Activated naive CD8-positive, alpha-beta T cell treated with anti-CD3 and anti-CD28 coated beads, Interleukin-2, amount 50 U/mL, for 24 hours (primary cell): ENCODE measurements around the gene SMYD3.

Experiments
- ATAC-seq: fragments of 150-1000 bp; cut with Tn5 transposase; one replicate; pipeline ENCODE4 v1.10.0; 2021
- DNase-seq: peaks from one replicate; pipeline ENCODE4 v3.0.0; 2021
- H3K27ac Mint-ChIP-seq: one replicate; pipeline ENCODE4 v1.8.0; 2021; ENCODE audit warnings: mild to moderate bottlenecking, mixed read lengths
- H3K27me3 Mint-ChIP-seq: one replicate; pipeline ENCODE4 v1.8.0; 2021; ENCODE audit warnings: mixed read lengths
- H3K36me3 Mint-ChIP-seq: one replicate; pipeline ENCODE4 v1.8.0; 2021; ENCODE audit warnings: low read depth, mixed read lengths
- H3K4me1 Mint-ChIP-seq: one replicate; pipeline ENCODE4 v1.8.0; 2021; ENCODE audit warnings: mixed read lengths
- H3K4me3 Mint-ChIP-seq: one replicate; pipeline ENCODE4 v1.8.0; 2021; ENCODE audit warnings: mild to moderate bottlenecking, moderate library complexity, mixed read lengths
- H3K9me3 Mint-ChIP-seq: one replicate; pipeline ENCODE4 v1.8.0; 2021; ENCODE audit warnings: mixed read lengths

The SMYD3 gene

GRCh38 chr1:246508897-246509688, 2.0 kb upstream of the SMYD3 start:
- H3K36me3 Mint-ChIP-seq, result peaks cover 2% of the 10 kb centered on the region
- no peak for DNase-seq
- ATAC-seq, result no peak
- H3K4me1 Mint-ChIP-seq, result peaks cover 25% of the 10 kb centered on the region
- H3K9me3 Mint-ChIP-seq, result no peaks in the 10 kb centered on the region
- no peak overlapping the region for H3K4me3 Mint-ChIP-seq
- H3K27me3 Mint-ChIP-seq, result no peaks in the 10 kb centered on the region
- no peak overlapping the region for H3K27ac Mint-ChIP-seq

DNA sequence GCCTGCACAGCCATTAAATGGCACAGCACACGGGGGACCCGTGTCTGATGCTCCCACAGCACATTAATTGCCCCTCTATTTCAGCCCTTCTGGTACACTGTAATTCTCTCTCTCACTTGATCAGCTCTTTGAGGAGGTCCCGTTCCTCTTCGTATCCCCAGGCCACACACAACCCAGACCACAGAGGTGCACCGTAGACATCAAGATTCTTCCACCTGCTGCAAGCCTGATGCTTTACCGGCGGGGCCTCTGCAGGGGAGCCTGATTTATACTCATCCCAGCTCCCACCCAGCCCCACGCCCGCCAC, 759 bp downstream of the SMYD3 start:
- no peak for ATAC-seq
- peak overlapping the region; percentile 88 for H3K4me3 Mint-ChIP-seq

DNA sequence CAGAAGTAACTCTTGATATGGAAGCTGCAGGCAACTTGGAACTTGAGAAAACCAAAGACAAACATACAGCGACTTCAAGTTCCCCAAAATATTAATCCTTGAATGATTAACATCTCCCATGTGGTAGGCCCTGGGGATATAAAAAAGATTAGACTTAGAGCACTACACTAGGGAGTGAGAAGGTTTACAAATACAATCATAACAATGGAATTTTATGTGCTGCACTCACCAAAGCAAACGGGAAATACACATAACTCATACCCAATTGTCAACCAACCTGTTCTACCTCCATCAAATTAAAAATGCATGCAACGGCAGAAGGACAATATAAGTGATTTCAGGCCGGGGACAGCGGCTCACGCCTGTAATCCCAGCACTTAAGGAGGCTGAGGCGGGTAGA, 3.7 kb downstream of the SMYD3 start:
- Mint-ChIP-seq H3K27me3 (no peaks in the 10 kb centered on the region), H3K4me1 (peaks cover 25% of the 10 kb centered on the region), H3K9me3 (no peaks in the 10 kb centered on the region), H3K4me3 (no peak overlapping the region), H3K27ac (no peak overlapping the region), H3K36me3 (peaks cover 8% of the 10 kb centered on the region)
- ATAC-seq (no peak), DNase-seq (no peak)

More for the DNA sequence above, 759 bp downstream of the SMYD3 start:
- Mint-ChIP-seq H3K36me3 (peaks cover 8% of the 10 kb centered on the region), H3K4me1 (peaks cover 25% of the 10 kb centered on the region), H3K27me3 (no peaks in the 10 kb centered on the region), H3K27ac (peak overlapping the region; percentile 74), H3K9me3 (no peaks in the 10 kb centered on the region)
- peak; percentile 18 for DNase-seq

DNA sequence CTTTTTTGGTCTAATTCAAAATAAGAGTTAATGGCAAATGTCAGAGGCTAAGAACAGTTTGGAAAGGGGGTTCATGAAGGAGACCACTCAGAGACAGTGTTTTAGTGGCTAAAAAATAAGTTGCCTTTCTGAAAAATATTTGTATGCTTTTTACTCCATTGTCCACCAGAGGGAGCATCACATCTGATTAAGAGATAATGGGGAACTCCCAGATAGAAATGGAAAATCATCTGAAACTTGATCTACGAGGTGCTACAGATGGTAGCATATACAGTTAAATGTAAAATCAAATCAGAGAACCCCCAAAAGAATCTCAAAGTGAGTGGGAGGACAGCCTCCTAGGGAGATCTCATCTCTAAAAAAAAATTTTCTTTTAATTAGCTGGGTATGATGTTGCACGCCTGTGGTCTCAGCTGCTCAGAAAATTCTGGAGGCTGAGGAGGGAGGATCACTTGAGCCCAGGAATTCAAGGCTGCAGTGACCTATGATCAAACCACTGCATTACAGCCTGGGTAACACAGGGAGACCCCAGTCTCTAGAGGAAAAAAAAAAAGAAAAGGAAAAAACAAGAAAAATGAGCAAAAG, 9.7 kb downstream of the SMYD3 start:
- H3K27ac Mint-ChIP-seq, result no peak overlapping the region
- peak; percentile 81 for ATAC-seq
- no peak for DNase-seq
- H3K4me1 Mint-ChIP-seq, result peaks cover 13% of the 10 kb centered on the region
- no peak overlapping the region for H3K4me3 Mint-ChIP-seq
- peaks cover 5% of the 10 kb centered on the region for H3K36me3 Mint-ChIP-seq
- no peaks in the 10 kb centered on the region for H3K27me3 Mint-ChIP-seq
- H3K9me3 Mint-ChIP-seq, result no peaks in the 10 kb centered on the region

- Mint-ChIP-seq H3K4me1 (peaks cover 13% of the 10 kb centered on the region), H3K27ac (no peak overlapping the region), H3K36me3 (peaks cover 8% of the 10 kb centered on the region), H3K9me3 (no peaks in the 10 kb centered on the region), H3K27me3 (no peaks in the 10 kb centered on the region), H3K4me3 (no peak overlapping the region)
- no peak for ATAC-seq
- DNase-seq, result peak; percentile 52
Measured at GRCh38 chr1:246492611-246493245, 14.4 kb downstream of the SMYD3 start.

DNA sequence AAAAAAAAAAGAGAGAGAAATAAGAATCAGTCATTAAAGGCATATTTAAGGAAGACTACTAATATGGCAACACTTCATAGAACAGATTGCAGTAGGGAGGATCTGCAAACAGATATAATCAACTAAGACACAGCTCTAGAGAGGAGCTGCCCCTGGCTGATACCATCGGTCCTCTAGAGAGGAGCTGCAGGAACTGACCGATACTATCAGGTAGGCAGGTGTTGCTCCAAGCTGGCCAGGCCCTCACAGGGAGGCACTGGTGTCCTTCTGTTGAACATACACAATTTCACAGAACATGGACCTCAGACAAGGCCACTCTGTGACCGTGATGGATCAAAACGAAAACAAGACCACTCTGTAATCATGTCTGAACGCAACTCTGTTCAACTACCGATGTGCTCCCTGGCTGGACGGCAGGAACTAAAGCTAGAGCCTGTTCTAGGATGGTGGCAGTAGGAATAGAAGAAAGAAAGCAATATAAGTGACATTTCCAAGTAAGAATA, 15.5 kb downstream of the SMYD3 start:
- ATAC-seq (no peak), DNase-seq (no peak)
- H3K36me3 Mint-ChIP-seq, result peaks cover 8% of the 10 kb centered on the region
- no peaks in the 10 kb centered on the region for H3K27me3 Mint-ChIP-seq
- H3K4me3 Mint-ChIP-seq, result no peak overlapping the region
- no peak overlapping the region for H3K27ac Mint-ChIP-seq
- peaks cover 11% of the 10 kb centered on the region for H3K4me1 Mint-ChIP-seq
- H3K9me3 Mint-ChIP-seq, result no peaks in the 10 kb centered on the region

GRCh38 chr1:246488674-246489073, 18.4 kb downstream of the SMYD3 start:
- Mint-ChIP-seq H3K27ac (no peak overlapping the region), H3K9me3 (no peaks in the 10 kb centered on the region), H3K27me3 (peaks cover 2% of the 10 kb centered on the region), H3K4me3 (no peak overlapping the region), H3K4me1 (peaks cover 13% of the 10 kb centered on the region), H3K36me3 (peaks cover 8% of the 10 kb centered on the region)
- no peak for DNase-seq
- ATAC-seq, result no peak

- H3K4me1 Mint-ChIP-seq, result peaks cover 26% of the 10 kb centered on the region
- no peak overlapping the region for H3K27ac Mint-ChIP-seq
- DNase-seq (no peak), ATAC-seq (no peak)
- H3K9me3 Mint-ChIP-seq, result no peaks in the 10 kb centered on the region
- peaks cover 2% of the 10 kb centered on the region for H3K27me3 Mint-ChIP-seq
- no peak overlapping the region for H3K4me3 Mint-ChIP-seq
- peaks cover 2% of the 10 kb centered on the region for H3K36me3 Mint-ChIP-seq
Measured at GRCh38 chr1:246483569-246483933, 23.5 kb downstream of the SMYD3 start.

- Mint-ChIP-seq H3K9me3 (no peaks in the 10 kb centered on the region), H3K36me3 (peaks cover under 1% of the 10 kb centered on the region), H3K4me3 (no peak overlapping the region), H3K27ac (no peak overlapping the region), H3K27me3 (peaks cover 2% of the 10 kb centered on the region), H3K4me1 (peaks cover 25% of the 10 kb centered on the region)
- no peak for ATAC-seq
- DNase-seq, result no peak
Measured at GRCh38 chr1:246482805-246483568, 24.1 kb downstream of the SMYD3 start.

DNA sequence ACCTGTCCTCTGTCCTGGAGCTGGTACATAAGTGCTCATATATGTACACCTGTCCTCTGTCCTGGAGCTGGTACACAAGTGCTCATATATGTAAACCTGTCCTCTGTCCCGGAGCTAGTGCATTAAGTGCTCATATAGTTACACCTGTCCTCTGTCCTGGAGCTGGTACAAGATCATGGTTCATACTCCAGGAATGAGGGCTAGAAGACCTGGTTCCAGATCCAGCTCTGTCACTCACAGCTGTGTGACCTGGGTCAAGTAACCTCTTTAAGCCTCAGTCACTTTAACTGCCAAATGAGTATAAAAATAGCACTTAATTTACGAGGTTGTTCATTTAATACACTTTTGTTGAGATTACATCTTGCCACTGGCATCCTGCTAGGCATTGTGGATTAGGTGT, 28.0 kb downstream of the SMYD3 start:
- DNase-seq, result no peak
- Mint-ChIP-seq H3K9me3 (no peaks in the 10 kb centered on the region), H3K36me3 (no peaks in the 10 kb centered on the region), H3K27ac (no peak overlapping the region), H3K27me3 (no peaks in the 10 kb centered on the region), H3K4me3 (no peak overlapping the region), H3K4me1 (peaks cover 37% of the 10 kb centered on the region)
- ATAC-seq, result no peak

DNA sequence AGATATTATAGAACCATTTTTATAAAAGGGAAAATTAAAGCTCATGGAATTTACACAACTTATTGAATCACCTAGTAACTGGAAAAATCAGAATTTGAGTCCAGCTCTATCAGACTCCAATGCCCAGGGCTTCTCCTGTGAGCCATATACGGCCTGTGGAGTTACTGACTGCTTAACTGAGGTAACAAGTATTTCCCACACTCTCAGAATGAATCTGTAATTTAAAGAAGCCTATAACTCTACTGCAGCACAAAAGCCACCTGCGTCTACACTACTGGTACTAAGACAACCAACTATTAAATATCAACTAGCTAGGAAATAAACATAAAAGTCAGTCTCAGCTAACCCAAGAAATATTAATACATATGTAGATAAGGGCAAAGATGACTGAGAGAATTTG, 29.4 kb downstream of the SMYD3 start:
- H3K36me3 Mint-ChIP-seq, result no peaks in the 10 kb centered on the region
- no peak overlapping the region for H3K4me3 Mint-ChIP-seq
- ATAC-seq, result peak; percentile 60
- peaks cover 25% of the 10 kb centered on the region for H3K4me1 Mint-ChIP-seq
- no peaks in the 10 kb centered on the region for H3K9me3 Mint-ChIP-seq
- DNase-seq, result no peak
- H3K27me3 Mint-ChIP-seq, result no peaks in the 10 kb centered on the region
- no peak overlapping the region for H3K27ac Mint-ChIP-seq

DNA sequence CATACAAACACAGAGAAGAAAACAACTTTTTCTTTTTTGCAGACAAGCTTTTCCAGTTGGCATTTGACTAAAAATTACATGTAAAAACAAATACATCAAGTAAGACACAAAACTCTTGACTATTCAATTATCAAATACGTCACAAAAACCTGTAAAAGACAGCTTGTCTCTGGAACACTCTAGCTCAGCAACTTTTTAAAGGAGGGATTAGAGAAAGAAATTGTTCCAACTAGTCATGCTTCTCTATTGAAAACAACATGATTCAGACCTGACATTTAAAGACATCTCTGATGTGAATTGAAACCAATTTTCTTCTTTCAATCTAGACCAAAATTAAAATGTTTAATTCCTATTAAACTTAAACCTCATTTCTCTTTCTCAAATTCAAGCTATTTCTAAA, 30.3 kb downstream of the SMYD3 start:
- Mint-ChIP-seq H3K36me3 (no peaks in the 10 kb centered on the region), H3K4me3 (no peak overlapping the region), H3K27ac (no peak overlapping the region), H3K4me1 (peaks cover 28% of the 10 kb centered on the region), H3K27me3 (no peaks in the 10 kb centered on the region), H3K9me3 (no peaks in the 10 kb centered on the region)
- DNase-seq (no peak), ATAC-seq (peak; percentile 81)

GRCh38 chr1:246471688-246472087, 35.4 kb downstream of the SMYD3 start:
- Mint-ChIP-seq H3K9me3 (no peaks in the 10 kb centered on the region), H3K4me3 (no peak overlapping the region), H3K36me3 (peaks cover 3% of the 10 kb centered on the region), H3K4me1 (peaks cover 12% of the 10 kb centered on the region), H3K27ac (no peak overlapping the region), H3K27me3 (no peaks in the 10 kb centered on the region)
- DNase-seq, result no peak
- no peak for ATAC-seq

- H3K4me1 Mint-ChIP-seq, result peaks cover 6% of the 10 kb centered on the region
- DNase-seq (no peak), ATAC-seq (no peak)
- H3K36me3 Mint-ChIP-seq, result peaks cover 3% of the 10 kb centered on the region
- H3K27me3 Mint-ChIP-seq, result no peaks in the 10 kb centered on the region
- no peak overlapping the region for H3K27ac Mint-ChIP-seq
- no peaks in the 10 kb centered on the region for H3K9me3 Mint-ChIP-seq
- no peak overlapping the region for H3K4me3 Mint-ChIP-seq
Measured at GRCh38 chr1:246470585-246470984, 36.5 kb downstream of the SMYD3 start.
